ENCODE results near the gene SIN3A. TPM values are rescaled to one million over a fixed set of nuclear protein-coding genes. Genes with fewer than 3 reads are reported as not detected.
A peak's percentile ranks its signal among the peaks of the same experiment; 100 is the strongest.

Gene SIN3A
- polyA plus RNA-seq, 1 donor: 28.2 TPM

DNA sequence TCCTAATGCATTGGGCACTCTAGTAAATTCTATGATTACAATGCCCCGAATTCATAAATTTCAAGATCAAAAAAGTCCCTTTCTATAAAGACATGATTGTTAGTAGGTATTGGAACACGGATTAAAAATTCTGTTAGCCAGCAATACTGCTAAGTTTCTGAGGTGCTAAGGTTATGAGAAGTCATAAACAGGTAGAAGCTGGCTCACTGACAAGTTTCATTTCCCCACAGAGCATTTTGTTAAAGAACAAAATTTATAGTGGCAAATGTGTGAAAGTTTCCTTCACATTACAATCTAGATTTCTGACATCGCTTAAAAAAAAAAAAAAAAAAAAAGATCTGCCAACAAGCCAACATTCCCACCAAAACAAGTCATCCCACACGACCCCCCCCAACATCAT, 70.7 kb downstream of the SIN3A start:
- no peak for DNase-seq (ENCODE audit: low read depth)

DNA sequence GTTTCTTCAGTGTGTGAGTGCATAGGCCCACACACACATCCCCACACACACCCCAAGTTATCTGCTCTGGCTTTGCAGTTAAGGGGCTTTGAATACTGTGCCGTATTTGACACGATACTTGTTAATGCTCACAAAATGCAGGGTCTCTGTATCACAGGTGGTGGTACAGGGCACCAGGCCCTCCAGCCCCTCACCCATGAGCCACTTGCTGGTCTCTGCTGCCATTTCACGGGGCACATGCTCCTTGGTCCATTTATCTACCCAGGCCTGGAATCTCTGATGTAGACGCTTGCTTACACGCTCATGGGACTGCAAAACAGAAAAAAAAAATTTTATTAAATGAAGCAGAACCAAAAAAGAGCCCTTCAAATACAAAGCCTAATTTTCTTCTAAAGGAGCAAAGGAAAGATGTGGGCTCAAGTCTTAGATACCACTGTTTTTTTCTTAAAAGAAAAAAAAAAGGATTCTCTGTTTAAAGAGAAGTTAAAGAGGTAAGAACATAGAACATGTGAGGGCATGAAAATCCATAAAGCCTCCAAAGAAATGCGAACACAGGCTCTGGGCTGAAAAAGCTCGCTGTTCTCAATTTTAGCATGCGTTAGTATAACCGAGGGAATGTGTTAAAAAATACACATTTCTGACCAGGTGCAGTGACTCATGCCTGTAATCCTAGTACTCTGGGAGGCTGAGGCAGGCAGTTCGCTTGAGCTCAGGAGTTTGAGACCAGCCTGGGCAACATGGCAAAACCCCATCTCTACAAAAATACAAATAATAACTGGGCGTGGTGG, 79.4 kb downstream of the SIN3A start:
- no peak for DNase-seq (ENCODE audit: low read depth)

DNA sequence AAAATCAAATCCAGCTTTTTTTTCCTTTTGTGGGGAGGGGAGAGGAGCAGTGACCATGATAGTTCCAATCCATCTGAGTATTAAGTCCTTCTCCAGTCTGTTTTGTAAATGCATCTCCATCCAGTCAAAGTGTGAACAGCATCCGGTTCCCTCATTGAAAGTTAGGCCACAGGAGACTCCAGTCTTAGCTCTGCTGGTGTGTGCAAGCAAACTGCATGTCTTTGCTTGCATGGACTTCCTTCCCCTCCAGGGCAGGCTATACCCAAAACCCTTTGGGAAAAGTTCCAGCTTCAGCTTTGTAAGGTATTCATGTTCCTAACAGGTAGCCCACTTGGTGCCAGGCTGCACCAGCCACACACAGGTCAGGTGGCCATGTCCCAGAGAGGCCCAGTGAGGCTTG, 80.0 kb downstream of the SIN3A start:
- no peak for DNase-seq (ENCODE audit: low read depth)

GRCh38 chr15:75369897-75370581, 81.5 kb downstream of the SIN3A start:
- no peak for DNase-seq (ENCODE audit: low read depth)

DNA sequence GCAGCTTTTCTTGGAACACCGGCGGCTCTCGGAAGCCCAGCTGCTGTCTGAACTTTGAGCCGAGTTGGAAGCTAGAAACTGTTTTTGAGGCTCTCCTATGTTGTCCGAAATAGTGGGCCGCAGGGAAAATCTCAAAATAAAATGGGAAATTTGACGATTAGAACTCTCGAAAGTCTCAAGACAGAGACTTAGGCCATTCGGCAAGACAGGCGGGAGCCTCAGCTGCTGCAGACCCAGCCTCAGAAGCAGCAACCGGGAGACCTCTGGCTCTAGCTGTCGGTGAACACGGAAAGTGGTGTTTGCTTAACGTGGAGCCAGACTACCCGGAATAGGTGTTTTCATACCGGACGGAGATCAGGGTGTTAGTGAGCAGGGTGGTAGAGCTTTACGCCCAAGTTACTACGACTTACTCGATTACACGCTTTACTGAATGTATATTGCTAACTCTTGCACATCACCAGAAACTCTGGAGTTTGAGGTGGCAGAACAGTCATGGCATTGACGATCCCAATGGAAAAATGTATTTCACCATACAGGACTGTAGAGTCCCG, 82.7 kb downstream of the SIN3A start:
- DNase-seq (ENCODE audit: low read depth): no peak

GRCh38 chr15:75367913-75368688, 83.4 kb downstream of the SIN3A start, which contains the start of gene MAN2C1:
Gene MAN2C1 (minus strand): TSS chr15:75368607. CDS start chr15:75368583, 24 bp downstream.
- peak; percentile 83 for DNase-seq (ENCODE audit: low read depth)

GRCh38 chr15:75367406-75367912, 84.0 kb downstream of the SIN3A start:
- no peak for DNase-seq (ENCODE audit: low read depth)

DNA sequence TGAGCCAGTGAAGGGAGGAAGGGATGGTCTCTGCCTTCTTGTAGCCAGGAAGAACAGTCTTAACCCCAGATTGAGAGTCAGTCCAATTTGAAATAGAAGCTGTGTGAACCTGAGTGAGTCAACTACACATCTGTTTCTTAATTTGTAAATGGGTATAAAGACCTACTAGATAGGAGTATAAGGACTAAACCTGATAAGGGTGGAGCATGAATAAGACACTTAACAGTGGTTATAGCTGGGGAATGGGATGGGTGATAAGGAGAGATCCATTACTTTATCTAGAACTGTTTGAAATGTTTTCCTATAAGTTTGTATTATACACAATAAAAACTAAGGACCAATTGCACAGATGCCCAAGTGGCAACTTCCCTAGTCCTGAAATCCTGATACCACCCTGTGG, 84.5 kb downstream of the SIN3A start:
- no peak for DNase-seq (ENCODE audit: low read depth)

GRCh38 chr15:75366163-75366562, 85.3 kb downstream of the SIN3A start:
- no peak for DNase-seq (ENCODE audit: low read depth)

DNA sequence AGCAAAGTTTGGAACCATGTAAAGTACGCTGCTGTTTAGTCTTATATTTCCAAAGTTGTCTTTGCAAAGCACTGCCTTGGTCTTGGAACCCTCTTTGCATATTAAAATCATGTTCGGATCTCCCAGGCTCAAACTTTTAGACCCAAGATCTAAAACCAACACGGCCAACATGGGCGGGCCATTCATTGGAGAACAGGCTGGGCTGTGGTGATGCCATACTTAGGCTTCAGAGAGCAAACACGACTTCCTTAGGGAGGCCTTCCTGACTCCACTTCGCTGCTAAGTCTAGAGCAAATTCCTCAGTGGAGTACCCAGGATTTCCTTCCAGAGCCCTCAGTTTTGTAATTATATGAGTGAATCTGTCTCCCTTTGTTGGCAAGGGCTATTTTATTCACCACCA, 86.6 kb downstream of the SIN3A start:
- no peak for DNase-seq (ENCODE audit: low read depth)

DNA sequence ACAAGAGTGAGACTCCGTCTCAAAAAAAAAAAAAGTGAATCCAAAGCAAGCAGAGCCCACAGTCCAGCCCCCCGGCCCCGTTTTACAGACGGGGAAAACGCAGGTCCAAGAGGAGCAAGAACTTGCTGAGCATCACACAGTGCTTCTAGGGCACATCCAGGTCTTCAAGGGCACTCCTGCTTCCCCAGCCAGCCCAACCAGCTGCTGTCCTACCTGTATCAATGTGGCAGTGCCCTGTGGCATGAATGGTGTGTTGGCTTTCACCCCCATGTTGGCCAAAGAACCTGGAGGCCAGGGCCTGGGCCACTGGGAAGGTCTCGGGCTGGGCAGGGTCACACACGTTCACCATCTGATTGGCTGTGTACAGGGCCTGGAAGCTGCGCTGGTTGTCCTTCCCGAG, 87.7 kb downstream of the SIN3A start:
- no peak for DNase-seq (ENCODE audit: low read depth)

GRCh38 chr15:75362642-75363249, 88.7 kb downstream of the SIN3A start:
- no peak for DNase-seq (ENCODE audit: low read depth)

DNA sequence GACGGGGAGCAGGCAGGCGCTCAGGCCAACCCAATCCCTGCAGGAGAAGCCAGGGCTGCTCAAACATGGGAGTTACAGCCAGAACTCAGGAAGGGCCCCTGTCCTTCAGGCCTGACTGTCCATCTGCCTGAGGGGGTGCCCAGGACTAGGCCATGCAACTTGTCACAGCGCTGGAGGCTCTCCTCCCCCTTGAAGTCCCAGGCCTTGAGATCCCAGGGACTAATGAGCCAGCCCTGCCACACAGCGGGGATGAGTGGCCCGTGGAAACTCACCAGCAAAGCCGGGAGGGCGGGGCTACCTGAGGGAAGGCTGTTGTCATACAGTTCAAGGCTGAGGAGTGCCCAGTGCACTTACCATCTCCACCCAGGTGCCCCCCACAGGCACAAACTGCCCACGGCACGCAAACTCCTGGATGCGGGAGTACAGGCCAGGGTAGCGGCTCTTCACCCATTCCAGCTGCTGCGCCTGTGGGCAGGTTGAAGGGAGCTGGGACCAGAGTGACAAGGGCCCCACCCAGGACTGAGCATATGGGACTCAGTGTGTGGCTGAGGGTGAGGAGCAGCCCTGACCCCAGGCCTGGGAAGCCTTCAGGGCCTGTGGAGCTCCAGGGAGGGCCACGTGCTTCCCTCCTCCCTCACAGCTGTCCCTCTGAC, 89.4 kb downstream of the SIN3A start:
- no peak for DNase-seq (ENCODE audit: low read depth)

DNA sequence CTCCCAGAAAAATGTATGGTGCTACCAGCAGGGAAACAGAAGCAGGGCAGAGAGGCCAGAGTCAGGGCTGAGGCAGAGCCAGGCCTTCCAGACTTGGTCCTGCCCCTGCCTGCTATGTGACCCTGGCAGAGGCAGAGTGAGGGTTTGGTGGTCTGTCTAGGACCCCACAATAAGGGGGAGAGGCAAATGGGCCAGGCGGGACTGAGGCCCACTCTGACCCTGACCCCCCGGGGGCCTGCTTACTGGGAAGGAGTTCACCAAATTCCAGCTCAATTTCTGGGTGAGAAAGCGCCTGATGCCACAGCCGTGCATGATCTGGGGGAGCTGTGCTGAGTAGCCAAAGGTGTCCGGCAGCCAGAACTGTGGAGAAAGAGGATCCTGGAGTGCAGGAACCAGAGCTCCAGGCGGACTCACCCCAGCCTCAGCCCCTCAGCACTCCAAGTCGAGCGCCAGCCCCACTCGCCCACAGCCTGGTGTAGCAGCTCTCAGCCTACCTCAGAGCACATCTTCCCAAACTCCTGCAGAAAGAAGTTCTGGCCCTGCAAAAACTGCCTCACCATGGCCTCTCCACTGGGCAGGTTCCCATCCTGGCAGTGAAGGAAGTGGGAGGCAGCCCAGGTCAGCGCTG, 90.0 kb downstream of the SIN3A start:
- DNase-seq (ENCODE audit: low read depth): no peak

- DNase-seq (ENCODE audit: low read depth): no peak
These were observed 90.6 kb downstream of the SIN3A start for GRCh38 chr15:75360856-75361255.

GRCh38 chr15:75360391-75360790, 91.1 kb downstream of the SIN3A start:
- no peak for DNase-seq (ENCODE audit: low read depth)

GRCh38 chr15:75359537-75360250, 91.8 kb downstream of the SIN3A start:
- DNase-seq (ENCODE audit: low read depth): no peak

- no peak for DNase-seq (ENCODE audit: low read depth)
These were observed 92.5 kb downstream of the SIN3A start for GRCh38 chr15:75358771-75359536.

All from forelimb muscle (tissue), 1 donor.